Measurements from ENCODE around the gene CCNDBP1. TPM values are rescaled to one million over a fixed set of nuclear protein-coding genes. Genes with fewer than 3 reads are reported as not detected.

The CCNDBP1 gene
- total RNA-seq, 1 experiment from 2014 or later, result 62.5 TPM

- in situ Hi-C loops (cut with HindIII; ENCODE audit: low pct_unique_long_range_greater_than_20kb, low sequenced_read_pairs) (no loop called here), intact Hi-C loops (cut with micrococcal nuclease; ENCODE audit: unreplicated experiment) (no loop called here)
- TF ChIP-seq REST (IDR thresholded peaks at IDR 0.05; ENCODE audit: insufficient read depth in 1 of 2, low read depth in 2 of 2, low read length in 1 of 2) (no peak), SIN3A (IDR thresholded peaks at IDR 0.05; ENCODE audit: borderline replicate concordance, insufficient read depth, low read depth, low read length) (no peak), CTCF (IDR thresholded peaks at IDR 0.05) (no peak)
- no peak for ATAC-seq
- Histone ChIP-seq H3K4me3 (ENCODE audit: low read depth in 2 of 2, low read length in 2 of 2) (no peak overlapping the region), H3K4me1 (ENCODE audit: control insufficient read depth, insufficient read depth, low read length) (no peaks in the 10 kb centered on the region), H3K9me3 (ENCODE audit: control insufficient read depth, insufficient read depth, low read depth, low read length) (no peaks in the 10 kb centered on the region), H3K36me3 (ENCODE audit: control insufficient read depth, insufficient read depth, low read length) (no peaks in the 10 kb centered on the region), H3K27me3 (ENCODE audit: control insufficient read depth, insufficient read depth, low read length) (no peaks in the 10 kb centered on the region), H3K27ac (ENCODE audit: low read length) (no peak overlapping the region)
- CTCF ChIA-PET, result interaction anchor here (1.0 to 1.1 kb wide), 2 partner anchors 11 kb away, joined by 3 read pairs; no protein-coding TSS in a partner anchor
- POLR2A ChIA-PET, result no interaction called here
- DNase-seq (ENCODE audit: low read depth, low spot score), result no peak
- no TSS peak for BruUV-seq (replicated peaks)
Observed at GRCh38 chr15:43214592-43215295, 29.5 kb downstream of the CCNDBP1 start.

- ATAC-seq (peak; percentile 68; the same call in 1 of the 2 replicates), DNase-seq (ENCODE audit: low read depth, low spot score) (peak; percentile 7)
- in situ Hi-C loops (cut with HindIII; ENCODE audit: low pct_unique_long_range_greater_than_20kb, low sequenced_read_pairs), result no loop called here
- Histone ChIP-seq H3K9me3 (ENCODE audit: control insufficient read depth, insufficient read depth, low read depth, low read length) (no peaks in the 10 kb centered on the region), H3K4me3 (ENCODE audit: low read depth in 2 of 2, low read length in 2 of 2) (no peak overlapping the region), H3K27me3 (ENCODE audit: control insufficient read depth, insufficient read depth, low read length) (no peaks in the 10 kb centered on the region), H3K27ac (ENCODE audit: low read length) (no peak overlapping the region), H3K4me1 (ENCODE audit: control insufficient read depth, insufficient read depth, low read length) (no peaks in the 10 kb centered on the region), H3K36me3 (ENCODE audit: control insufficient read depth, insufficient read depth, low read length) (no peaks in the 10 kb centered on the region)
- CTCF ChIA-PET, result no interaction called here
- BruUV-seq (replicated peaks), result no TSS peak
- TF ChIP-seq TCF7L2 (IDR thresholded peaks at IDR 0.05; ENCODE audit: low read depth, low read length) (no peak), REST (IDR thresholded peaks at IDR 0.05; ENCODE audit: insufficient read depth in 1 of 2, low read depth in 2 of 2, low read length in 1 of 2) (no peak), POLR2AphosphoS5 (IDR thresholded peaks at IDR 0.05; ENCODE audit: low read depth, low read length) (no peak), SIN3A (IDR thresholded peaks at IDR 0.05; ENCODE audit: borderline replicate concordance, insufficient read depth, low read depth, low read length) (no peak), CTCF (IDR thresholded peaks at IDR 0.05) (no peak)
- intact Hi-C loops (cut with micrococcal nuclease; ENCODE audit: unreplicated experiment), result no loop called here
- POLR2A ChIA-PET, result no interaction called here
Observed at GRCh38 chr15:43215961-43216360, 30.8 kb downstream of the CCNDBP1 start.
